Fibroblast of the aortic adventitia (primary cell): ENCODE data around the gene ELN. TPM values are rescaled to one million over a fixed set of nuclear protein-coding genes. Genes with fewer than 3 reads are reported as not detected.

Source experiments
- DNase-seq: peaks from one replicate; pipeline ENCODE4 v3.0.0-alpha.2; 2010; ENCODE audit warnings: low read depth
- H3K4me3 ChIP-seq: 2 replicates; pipeline ENCODE4 v1.5.1; 2011; ENCODE audit warnings: low read depth, mild to moderate bottlenecking, control low read depth, low read length, moderate library complexity
- total RNA-seq: library from RNA; depleted of rRNA; stranded (reverse); fragments of >200 nt; gene quantifications from 2 replicates; pipeline ENCODE4 v1.2.3, GENCODE V29; 2012; ENCODE audit warnings: low replicate concordance
- TF ChIP-seq, protein P1 (sequence below): IDR thresholded peaks from 2 replicates; pipeline ENCODE4 v1.5.1; 2011; ENCODE audit warnings: mild to moderate bottlenecking, low read length, control low read depth, inconsistent platforms; ENCODE audit not compliant: insufficient read depth

Gene ELN
- total RNA-seq, 1 donor: 101 TPM

DNA sequence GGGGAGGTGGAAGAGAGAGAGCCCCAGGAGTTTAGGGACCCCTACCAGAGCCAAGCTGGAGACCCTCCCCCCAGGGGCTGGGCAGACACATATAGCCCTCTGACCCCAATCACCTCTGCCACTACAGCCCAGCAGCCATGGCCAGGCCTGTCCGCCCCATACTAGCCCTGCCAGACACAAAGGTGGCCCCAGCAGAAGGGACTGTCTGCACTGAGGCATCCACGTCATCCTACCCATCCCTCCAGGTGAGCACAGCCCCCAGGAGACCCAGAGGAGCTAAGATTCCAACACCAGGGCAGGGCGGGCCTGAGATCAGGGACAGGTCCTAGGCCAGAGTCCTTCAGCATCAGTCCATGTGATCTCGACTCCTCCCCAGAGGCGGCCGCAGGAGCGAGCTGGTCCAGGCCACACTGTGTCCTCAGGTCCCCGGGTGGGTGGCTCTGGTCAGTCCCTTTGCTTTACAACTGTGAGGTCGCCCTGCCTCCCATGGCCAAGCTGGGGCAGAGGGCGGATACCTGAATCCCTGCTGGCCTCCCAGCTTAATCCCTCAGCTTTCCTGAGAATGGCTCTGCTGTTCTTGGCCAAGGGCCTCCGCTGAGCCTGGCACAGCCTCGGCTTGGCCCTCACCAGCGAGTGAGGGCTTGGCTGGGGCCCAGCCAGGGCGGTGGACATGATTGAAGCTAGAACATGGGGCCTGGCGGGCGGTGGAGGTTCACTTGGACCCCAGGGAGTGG lies 14.3 kb upstream of the ELN start:
- H3K4me3 ChIP-seq: no peak overlapping the region
- TF ChIP-seq, protein P1, sequence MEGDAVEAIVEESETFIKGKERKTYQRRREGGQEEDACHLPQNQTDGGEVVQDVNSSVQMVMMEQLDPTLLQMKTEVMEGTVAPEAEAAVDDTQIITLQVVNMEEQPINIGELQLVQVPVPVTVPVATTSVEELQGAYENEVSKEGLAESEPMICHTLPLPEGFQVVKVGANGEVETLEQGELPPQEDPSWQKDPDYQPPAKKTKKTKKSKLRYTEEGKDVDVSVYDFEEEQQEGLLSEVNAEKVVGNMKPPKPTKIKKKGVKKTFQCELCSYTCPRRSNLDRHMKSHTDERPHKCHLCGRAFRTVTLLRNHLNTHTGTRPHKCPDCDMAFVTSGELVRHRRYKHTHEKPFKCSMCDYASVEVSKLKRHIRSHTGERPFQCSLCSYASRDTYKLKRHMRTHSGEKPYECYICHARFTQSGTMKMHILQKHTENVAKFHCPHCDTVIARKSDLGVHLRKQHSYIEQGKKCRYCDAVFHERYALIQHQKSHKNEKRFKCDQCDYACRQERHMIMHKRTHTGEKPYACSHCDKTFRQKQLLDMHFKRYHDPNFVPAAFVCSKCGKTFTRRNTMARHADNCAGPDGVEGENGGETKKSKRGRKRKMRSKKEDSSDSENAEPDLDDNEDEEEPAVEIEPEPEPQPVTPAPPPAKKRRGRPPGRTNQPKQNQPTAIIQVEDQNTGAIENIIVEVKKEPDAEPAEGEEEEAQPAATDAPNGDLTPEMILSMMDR: no peak
- peak; percentile 38 for DNase-seq

GRCh38 chr7:74014931-74015330 lies 13.0 kb upstream of the ELN start:
- DNase-seq: no peak
- TF ChIP-seq, protein P1: no peak
- H3K4me3 ChIP-seq: no peak overlapping the region

DNA sequence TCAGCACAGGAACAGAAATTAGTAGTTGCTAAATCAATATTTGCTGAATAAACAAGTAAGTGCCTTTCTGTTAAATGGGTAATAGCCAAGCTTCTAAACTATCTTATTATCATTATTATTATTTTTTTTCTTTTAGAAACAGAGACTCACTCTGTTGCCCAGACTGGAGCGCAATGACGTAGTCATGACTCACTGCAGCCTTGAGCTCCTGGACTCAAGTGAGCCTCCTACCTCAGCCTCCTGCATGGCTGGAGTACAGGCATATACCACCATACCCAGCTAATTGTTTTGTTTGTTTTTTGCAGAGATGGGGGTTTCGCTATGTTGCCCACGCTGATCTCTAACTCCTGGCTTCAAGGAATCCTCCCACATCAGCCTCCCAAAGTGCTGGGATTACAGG lies 12.3 kb upstream of the ELN start:
- H3K4me3 ChIP-seq: no peak overlapping the region
- DNase-seq: no peak
- TF ChIP-seq, protein P1: no peak

DNA sequence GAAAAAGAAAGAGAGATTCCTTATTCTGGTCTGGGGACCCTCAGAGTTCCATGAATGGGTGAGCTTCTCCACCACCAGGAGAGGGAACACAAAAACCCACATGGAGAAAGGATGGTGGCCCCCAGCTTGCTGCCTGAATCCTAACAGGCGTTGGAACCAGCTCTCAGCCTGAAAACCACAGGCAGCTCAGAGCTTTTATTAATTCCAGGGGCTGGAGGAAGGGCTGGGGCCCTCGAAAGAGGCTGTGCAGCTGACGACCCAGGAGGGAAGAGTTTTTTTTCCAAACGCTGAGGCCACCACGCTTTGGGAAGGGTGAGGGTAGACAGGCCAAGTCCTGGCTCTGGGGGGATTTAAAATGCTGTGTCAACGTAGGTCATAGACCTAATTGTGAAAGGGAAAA lies 10.8 kb upstream of the ELN start:
- TF ChIP-seq, protein P1: no peak
- no peak overlapping the region for H3K4me3 ChIP-seq
- DNase-seq: no peak

- TF ChIP-seq, protein P1: no peak
- H3K4me3 ChIP-seq: no peak overlapping the region
- DNase-seq: no peak
Observed at GRCh38 chr7:74018246-74018895, 9.6 kb upstream of the ELN start.

- no peak for DNase-seq
- TF ChIP-seq, protein P1: no peak
- no peak overlapping the region for H3K4me3 ChIP-seq
Observed at GRCh38 chr7:74019149-74019548, 8.8 kb upstream of the ELN start.
